DND-41 (cell line): ENCODE results near the gene GPC3.

Experiments
- ATAC-seq: fragments of 200-7000 bp; cut with Tn5 transposase; 3 replicates; pipeline ENCODE4 v1.9.1; 2021; ENCODE audit warnings: low read depth; ENCODE audit not compliant: insufficient read depth
- DNase-seq: peaks from one replicate; pipeline ENCODE4 v3.0.0-alpha.2; 2020
- H2AFZ ChIP-seq: 2 replicates; pipeline ENCODE4 v1.6.0; 2012; ENCODE audit warnings: low read depth, low read length
- H3K27ac ChIP-seq: 2 replicates; pipeline ENCODE4 v1.5.1; 2012; ENCODE audit warnings: low read length, inconsistent platforms
- H3K27me3 ChIP-seq: fragments of 200-600 bp; sonication (generic); 2 replicates; pipeline ENCODE4 v1.6.0; 2012; ENCODE audit warnings: low read length, mild to moderate bottlenecking, inconsistent platforms; ENCODE audit not compliant: insufficient read depth, poor library complexity
- H3K36me3 ChIP-seq: 2 replicates; pipeline ENCODE4 v1.5.1; 2012; ENCODE audit warnings: low read length, inconsistent platforms; ENCODE audit not compliant: insufficient read depth
- H3K4me1 ChIP-seq: 2 replicates; pipeline ENCODE4 v1.5.1; 2012; ENCODE audit warnings: mild to moderate bottlenecking, low read length; ENCODE audit not compliant: insufficient read depth
- H3K4me2 ChIP-seq: 2 replicates; pipeline ENCODE4 v1.6.0; 2012; ENCODE audit warnings: mild to moderate bottlenecking, moderate library complexity, low read length, inconsistent platforms; ENCODE audit not compliant: insufficient read depth
- H3K4me3 ChIP-seq, 2 experiments: fragments of 200-600 bp in 1 of 2; shearing (Covaris generic) in 1 of 2; 2 replicates each; pipeline ENCODE4 v1.5.1; 2012 to 2016; ENCODE audit warnings: inconsistent platforms in 2 of 2, low read length in 2 of 2, mild to moderate bottlenecking in 2 of 2, low read depth in 1 of 2, moderate library complexity in 1 of 2
- H3K79me2 ChIP-seq: 2 replicates; pipeline ENCODE4 v1.6.0; 2012; ENCODE audit warnings: low read length, inconsistent platforms; ENCODE audit not compliant: insufficient read depth
- H3K9ac ChIP-seq: 2 replicates; pipeline ENCODE4 v1.6.0; 2012; ENCODE audit warnings: low read depth, mild to moderate bottlenecking, inconsistent platforms, low read length, moderate library complexity
- H3K9me3 ChIP-seq: 2 replicates; pipeline ENCODE4 v1.5.1; 2012; ENCODE audit warnings: low read length, moderate library complexity, mild to moderate bottlenecking, inconsistent platforms; ENCODE audit not compliant: insufficient read depth, severe bottlenecking
- H4K20me1 ChIP-seq: 2 replicates; pipeline ENCODE4 v1.6.0; 2012; ENCODE audit warnings: low read length; ENCODE audit not compliant: insufficient read depth
- EZH2 ChIP-seq: IDR thresholded peaks from 3 replicates; pipeline ENCODE4 v1.6.1; 2012; ENCODE audit warnings: borderline replicate concordance, low read depth, mild to moderate bottlenecking, moderate library complexity, low read length, inconsistent platforms; ENCODE audit not compliant: severe bottlenecking
- TF ChIP-seq, protein P1 (sequence below): IDR thresholded peaks from 2 replicates; pipeline ENCODE4 v1.5.1; 2012; ENCODE audit warnings: borderline replicate concordance, low read length, moderate library complexity, mild to moderate bottlenecking; ENCODE audit not compliant: poor library complexity, severe bottlenecking; ENCODE audit errors: extremely low read depth

Gene GPC3

GRCh38 chrX:134000260-134001245 lies 15.2 kb upstream of the GPC3 start:
- H3K36me3 ChIP-seq, result no peaks in the 10 kb centered on the region
- H3K27ac ChIP-seq, result no peak overlapping the region
- H3K9ac ChIP-seq, result no peak overlapping the region
- no peaks in the 10 kb centered on the region for H3K27me3 ChIP-seq
- H4K20me1 ChIP-seq, result no peaks in the 10 kb centered on the region
- ATAC-seq (no peak), DNase-seq (no peak)
- no peak overlapping the region for H3K4me2 ChIP-seq
- H3K79me2 ChIP-seq, result no peaks in the 10 kb centered on the region
- no peaks in the 10 kb centered on the region for H3K4me1 ChIP-seq
- no peak overlapping the region for H3K4me3 ChIP-seq
- TF ChIP-seq EZH2, result no peak
- TF ChIP-seq, protein P1, sequence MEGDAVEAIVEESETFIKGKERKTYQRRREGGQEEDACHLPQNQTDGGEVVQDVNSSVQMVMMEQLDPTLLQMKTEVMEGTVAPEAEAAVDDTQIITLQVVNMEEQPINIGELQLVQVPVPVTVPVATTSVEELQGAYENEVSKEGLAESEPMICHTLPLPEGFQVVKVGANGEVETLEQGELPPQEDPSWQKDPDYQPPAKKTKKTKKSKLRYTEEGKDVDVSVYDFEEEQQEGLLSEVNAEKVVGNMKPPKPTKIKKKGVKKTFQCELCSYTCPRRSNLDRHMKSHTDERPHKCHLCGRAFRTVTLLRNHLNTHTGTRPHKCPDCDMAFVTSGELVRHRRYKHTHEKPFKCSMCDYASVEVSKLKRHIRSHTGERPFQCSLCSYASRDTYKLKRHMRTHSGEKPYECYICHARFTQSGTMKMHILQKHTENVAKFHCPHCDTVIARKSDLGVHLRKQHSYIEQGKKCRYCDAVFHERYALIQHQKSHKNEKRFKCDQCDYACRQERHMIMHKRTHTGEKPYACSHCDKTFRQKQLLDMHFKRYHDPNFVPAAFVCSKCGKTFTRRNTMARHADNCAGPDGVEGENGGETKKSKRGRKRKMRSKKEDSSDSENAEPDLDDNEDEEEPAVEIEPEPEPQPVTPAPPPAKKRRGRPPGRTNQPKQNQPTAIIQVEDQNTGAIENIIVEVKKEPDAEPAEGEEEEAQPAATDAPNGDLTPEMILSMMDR, result no peak
- H2AFZ ChIP-seq, result no peak overlapping the region
- H3K9me3 ChIP-seq, result no peaks in the 10 kb centered on the region

DNA sequence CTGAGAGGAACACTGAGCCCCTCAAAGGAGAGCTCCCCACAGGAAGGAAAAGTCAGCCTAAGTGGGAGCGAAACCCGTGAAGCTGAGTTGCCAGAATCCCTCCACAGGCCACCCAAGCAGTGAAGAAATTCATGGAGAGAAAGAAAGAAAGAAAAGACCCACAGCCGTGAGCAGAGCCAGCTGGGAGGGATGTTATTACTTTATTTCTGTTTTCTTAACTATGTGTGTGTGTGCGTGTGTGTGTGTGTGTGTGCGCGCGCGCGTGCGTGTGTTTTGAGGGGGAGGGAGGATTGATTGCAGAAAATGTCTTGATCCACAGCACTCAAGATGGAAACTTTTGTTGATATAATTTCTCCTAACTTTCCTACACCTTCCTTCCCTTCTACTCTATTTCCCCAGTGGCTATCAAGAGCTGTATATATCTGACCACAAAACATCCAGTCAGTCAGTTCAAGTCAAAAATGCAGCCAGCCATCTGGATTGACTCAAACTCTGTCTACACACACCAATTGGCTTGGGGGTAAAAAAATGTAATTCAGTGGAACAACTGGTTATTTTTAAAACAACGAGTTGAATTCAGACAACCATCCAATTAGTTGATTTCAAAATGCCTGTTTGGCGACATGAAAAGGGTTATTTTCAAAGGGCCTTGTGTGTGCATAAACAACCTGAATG lies 13.8 kb upstream of the GPC3 start:
- Histone ChIP-seq H3K36me3 (no peaks in the 10 kb centered on the region), H2AFZ (no peak overlapping the region), H3K9ac (no peak overlapping the region), H3K79me2 (no peaks in the 10 kb centered on the region), H3K27ac (no peak overlapping the region), H4K20me1 (no peaks in the 10 kb centered on the region), H3K4me1 (no peaks in the 10 kb centered on the region), H3K4me2 (no peak overlapping the region), H3K9me3 (no peaks in the 10 kb centered on the region), H3K4me3 (no peak overlapping the region), H3K27me3 (no peaks in the 10 kb centered on the region)
- ATAC-seq, result no peak
- no peak for TF ChIP-seq EZH2
- TF ChIP-seq, protein P1, result no peak
- DNase-seq, result no peak

- Histone ChIP-seq H3K4me2 (no peak overlapping the region), H3K4me3 (no peak overlapping the region), H3K9ac (no peak overlapping the region), H3K27me3 (no peaks in the 10 kb centered on the region), H3K79me2 (no peaks in the 10 kb centered on the region), H3K27ac (no peak overlapping the region), H4K20me1 (no peaks in the 10 kb centered on the region), H3K4me1 (no peaks in the 10 kb centered on the region), H3K36me3 (no peaks in the 10 kb centered on the region), H2AFZ (no peak overlapping the region), H3K9me3 (no peaks in the 10 kb centered on the region)
- DNase-seq (no peak), ATAC-seq (no peak)
- TF ChIP-seq, protein P1, result no peak
- TF ChIP-seq EZH2, result no peak
These were observed 10.4 kb upstream of the GPC3 start for GRCh38 chrX:133995759-133996158.
